SK-N-SH (cell line): ENCODE measurements around the gene SH3PXD2A.

Source experiments
- EP300 ChIP-seq, 2 experiments: IDR thresholded peaks; 2 replicates each; pipeline versions ENCODE4 v1.4.0 to v1.6.1; 2012; ENCODE audit warnings: borderline replicate concordance in 1 of 2, low read depth in 1 of 2, low read length in 1 of 2
- POLR2AphosphoS5 ChIP-seq: IDR thresholded peaks from 2 replicates; pipeline ENCODE4 v1.6.1; 2012; ENCODE audit warnings: low read depth, low read length

DNA sequence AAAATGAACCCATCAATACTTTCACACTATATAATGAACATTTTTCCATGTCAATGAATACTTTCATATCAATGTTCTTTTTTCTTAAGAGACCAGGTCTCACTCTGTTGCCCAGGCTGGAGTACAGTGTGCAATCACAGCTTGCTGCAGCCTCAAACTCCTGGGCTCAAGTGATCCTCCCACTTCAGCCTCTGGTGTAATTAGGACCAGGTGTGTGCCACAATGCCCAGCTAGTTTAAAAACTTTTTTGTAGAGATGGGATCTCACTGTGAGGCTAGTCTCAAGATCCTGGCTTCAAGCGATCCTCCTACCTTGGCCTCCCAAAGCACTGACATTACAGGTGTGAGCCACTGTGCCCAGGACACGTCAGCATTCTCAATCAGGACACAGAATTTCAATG is 85.2 kb downstream of the SH3PXD2A start:
- no peak for TF ChIP-seq EP300 (IDR thresholded peaks at IDR 0.05; ENCODE audit: borderline replicate concordance in 1 of 2, low read depth in 1 of 2, low read length in 1 of 2)
- TF ChIP-seq POLR2AphosphoS5, result no peak
